ENCODE results near the gene INTS1.

DNA sequence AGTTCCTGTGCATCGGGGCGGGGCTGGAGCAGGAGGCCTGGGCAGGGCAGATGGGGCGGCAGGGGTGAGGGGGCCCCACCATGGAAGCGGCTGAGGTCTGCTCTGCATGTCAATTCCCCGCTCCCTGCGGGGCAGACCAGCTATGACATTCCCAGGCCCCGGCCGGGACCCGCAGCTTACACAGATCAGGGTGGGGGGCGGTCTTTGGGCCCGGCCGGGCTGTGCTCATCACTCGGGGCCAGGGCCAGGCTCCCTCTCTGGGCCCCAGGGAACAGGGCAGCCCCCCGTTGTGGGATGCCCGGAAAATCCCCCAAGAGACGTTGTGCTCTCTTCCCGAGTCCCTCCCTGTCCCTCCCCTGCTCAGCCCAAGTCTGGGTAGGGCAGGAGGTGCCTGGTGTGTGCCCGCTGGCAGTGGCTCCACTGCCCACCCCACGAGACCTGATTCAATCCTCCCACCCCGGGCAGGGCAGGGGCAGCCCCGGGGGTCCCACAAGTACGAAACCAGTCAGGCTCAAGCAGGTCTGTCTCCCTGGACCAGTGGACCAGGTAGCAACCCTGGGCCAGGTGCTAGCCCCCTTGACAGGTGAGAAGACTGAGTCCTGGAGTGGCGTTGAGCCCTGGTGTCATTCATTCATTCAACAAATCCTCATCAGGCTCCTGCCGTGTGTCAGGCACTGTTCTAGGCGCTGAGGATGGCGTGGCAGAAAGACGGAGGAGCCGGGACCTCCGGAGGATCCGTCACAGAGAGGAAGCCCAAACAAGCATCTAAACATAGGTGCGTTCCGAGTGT is 73.9 kb downstream of the INTS1 start:
- TF ChIP-seq RAD21 (conservative IDR thresholded peaks at IDR 0.05) (no peak), POLR2AphosphoS5 (IDR thresholded peaks at IDR 0.05) (no peak), EZH2 (IDR thresholded peaks at IDR 0.05; ENCODE audit: borderline replicate concordance, insufficient read depth, low read length, poor library complexity, severe bottlenecking) (no peak), TAF1 (IDR thresholded peaks at IDR 0.05; ENCODE audit: low read depth) (no peak)
- TF ChIP-seq, protein P1, sequence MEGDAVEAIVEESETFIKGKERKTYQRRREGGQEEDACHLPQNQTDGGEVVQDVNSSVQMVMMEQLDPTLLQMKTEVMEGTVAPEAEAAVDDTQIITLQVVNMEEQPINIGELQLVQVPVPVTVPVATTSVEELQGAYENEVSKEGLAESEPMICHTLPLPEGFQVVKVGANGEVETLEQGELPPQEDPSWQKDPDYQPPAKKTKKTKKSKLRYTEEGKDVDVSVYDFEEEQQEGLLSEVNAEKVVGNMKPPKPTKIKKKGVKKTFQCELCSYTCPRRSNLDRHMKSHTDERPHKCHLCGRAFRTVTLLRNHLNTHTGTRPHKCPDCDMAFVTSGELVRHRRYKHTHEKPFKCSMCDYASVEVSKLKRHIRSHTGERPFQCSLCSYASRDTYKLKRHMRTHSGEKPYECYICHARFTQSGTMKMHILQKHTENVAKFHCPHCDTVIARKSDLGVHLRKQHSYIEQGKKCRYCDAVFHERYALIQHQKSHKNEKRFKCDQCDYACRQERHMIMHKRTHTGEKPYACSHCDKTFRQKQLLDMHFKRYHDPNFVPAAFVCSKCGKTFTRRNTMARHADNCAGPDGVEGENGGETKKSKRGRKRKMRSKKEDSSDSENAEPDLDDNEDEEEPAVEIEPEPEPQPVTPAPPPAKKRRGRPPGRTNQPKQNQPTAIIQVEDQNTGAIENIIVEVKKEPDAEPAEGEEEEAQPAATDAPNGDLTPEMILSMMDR (IDR thresholded peaks at IDR 0.05; ENCODE audit: poor library complexity, severe bottlenecking), result no peak
